Esophagus muscularis mucosa (tissue), 2 donors: Measurements from ENCODE around the gene AP1S3.

Source experiments
- POLR2A ChIP-seq: fragments of 450-650 bp; IDR thresholded peaks from one replicate; pipeline ENCODE4 v1.6.1; 2017; ENCODE audit warnings: antibody characterized with exemption, moderate library complexity, mild to moderate bottlenecking, low read depth
- POLR2AphosphoS5 ChIP-seq, 2 donors: sonication (generic); formaldehyde crosslinking; IDR thresholded peaks; one replicate each; pipeline ENCODE4 v1.6.1; 2017; ENCODE audit warnings: antibody characterized with exemption in 2 of 2

DNA sequence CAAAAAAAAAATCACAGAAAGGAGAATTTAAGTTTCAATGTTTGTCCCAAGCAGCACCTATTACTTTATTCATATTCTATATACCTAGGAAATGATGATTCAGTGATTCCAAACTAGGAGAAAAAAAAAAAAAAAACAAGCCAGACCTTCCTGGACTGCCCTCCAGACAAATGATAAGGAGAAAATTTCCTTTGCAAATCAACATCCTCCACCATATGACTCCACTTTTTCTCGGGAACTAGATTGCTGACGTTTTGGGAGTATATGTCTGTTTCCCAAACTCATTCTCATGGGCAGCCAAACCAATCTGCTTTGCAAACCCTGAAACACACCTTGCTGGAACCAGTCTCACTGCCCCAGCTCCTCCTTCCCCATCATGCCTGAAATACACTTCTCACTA lies 16.8 kb downstream of the AP1S3 start:
- TF ChIP-seq POLR2A = no peak
- TF ChIP-seq POLR2AphosphoS5 (IDR thresholded peaks at IDR 0.05) = no peak
